GM19099 (cell line): ENCODE measurements around the gene EPB41L4B.

ENCODE experiments used
- POLR2A ChIP-seq: IDR thresholded peaks from 3 replicates; pipeline ENCODE4 v1.6.1; 2011; ENCODE audit warnings: low read depth; ENCODE audit not compliant: insufficient read length; ENCODE audit errors: extremely low read depth

EPB41L4B gene

GRCh38 chr9:109186857-109187520, 133.9 kb downstream of the EPB41L4B start:
- no peak for TF ChIP-seq POLR2A

DNA sequence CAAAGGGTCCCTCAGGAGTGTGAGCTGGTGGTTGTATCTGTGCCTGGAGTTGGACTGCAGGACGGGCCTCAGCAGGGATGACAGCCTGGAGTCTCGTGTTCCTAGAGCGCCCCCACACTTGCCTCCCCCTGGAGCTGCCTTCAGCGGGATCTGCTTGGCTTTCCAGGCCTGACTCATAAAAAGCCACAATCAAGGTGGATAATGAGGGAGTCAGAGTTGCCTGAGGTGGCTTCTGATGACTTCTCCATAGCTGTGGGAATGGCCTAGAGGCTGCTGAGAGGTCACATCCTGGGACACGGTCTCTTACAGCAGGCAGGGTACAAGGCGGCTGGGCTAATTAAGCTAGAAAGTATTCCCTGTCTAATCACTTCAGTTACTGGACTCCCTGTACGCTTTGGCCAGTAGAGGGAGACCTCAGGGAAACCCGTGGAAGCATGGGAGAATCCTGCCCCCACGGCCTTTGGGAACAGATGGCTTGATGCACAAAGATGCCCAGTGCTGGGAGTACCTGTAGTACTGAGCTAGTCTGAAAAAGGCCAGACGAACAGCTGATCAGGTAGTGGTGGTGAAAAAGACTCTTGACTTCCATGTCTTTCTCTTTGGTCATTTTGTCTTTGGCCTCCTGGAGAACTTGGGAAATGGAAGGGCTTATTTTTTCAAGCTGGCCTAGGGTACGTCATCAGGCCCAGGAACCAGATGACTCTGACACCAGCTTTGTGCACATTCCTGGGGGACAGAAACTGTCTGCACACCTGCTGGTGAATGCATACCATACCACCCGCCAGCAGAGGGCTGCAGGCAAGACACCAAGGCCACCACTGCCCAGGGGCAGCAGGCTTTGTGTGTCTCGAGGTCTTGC, 137.7 kb downstream of the EPB41L4B start:
- TF ChIP-seq POLR2A = no peak

- TF ChIP-seq POLR2A = no peak
Measured at GRCh38 chr9:109182550-109182939, 138.3 kb downstream of the EPB41L4B start.

DNA sequence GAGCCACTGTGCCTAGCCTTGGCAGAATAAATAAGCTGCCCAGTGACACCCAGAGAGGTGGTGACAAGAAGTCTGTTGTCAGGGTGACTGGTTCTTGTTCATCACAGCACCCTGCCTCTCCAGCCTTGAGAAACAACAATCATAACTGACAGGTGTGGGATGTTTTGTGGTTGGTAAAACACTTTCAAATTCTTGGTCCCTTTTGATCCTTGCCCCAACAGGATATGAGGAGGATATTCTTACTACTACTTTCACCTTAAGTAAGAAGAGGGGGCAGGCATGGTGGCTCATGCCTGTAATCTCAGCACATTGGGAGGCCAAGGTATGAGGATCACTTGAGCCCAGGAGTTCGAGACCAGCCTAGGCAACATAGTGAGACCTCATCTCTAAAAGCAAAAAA, 139.6 kb downstream of the EPB41L4B start:
- no peak for TF ChIP-seq POLR2A

DNA sequence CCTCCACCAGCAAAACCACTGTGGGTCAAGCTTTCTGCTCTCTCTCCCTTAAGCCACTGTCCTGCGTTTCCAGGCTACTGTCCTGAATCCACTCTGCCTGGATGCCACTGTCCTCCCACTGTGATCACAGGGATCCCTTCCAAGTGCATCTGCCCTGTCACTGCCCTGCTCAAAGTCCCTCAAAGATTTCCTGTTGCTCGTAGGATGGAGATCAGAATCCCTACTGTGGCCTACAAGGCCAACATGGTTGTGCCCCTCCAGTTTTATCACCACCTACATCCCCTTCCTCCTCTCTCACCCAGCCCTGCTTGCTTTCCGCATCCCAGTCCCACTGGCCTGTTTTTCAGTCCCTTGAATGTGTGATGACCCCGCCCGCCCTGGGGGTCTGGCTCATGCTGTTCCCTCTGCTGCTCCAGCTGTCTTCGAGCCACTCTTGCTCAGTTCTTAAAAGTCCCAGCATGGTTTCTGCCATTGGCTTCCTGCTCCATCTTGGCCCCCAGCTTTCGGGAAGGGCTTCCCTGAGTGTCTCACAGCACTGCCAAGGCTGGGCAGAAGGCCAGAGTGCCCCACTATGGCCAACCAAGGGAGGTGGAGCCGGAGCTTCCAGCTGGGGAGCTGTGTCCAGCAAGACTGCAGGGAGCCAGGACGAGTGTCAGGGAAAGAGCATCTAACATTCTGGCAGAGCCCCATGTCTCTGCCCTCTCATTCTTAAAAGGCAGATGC, 140.9 kb downstream of the EPB41L4B start:
- TF ChIP-seq POLR2A = no peak

DNA sequence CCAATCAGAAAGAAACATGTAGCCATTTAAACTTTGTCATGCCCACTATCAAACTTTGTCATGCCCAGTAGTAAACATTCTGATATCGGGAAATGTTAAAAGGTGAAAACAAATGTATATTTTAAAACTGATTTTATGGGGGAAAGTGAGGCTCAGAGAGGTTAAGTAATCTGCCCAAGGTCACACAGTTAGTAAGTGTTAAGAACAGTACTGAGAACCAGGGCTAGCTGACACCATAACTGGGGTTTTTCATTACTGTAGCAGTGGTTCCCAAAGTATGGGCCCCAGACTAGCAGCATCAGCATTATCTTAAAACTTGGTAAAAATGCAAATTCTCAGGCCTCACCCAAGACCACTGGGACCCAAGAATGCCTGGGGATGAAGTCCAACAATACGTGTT, 143.9 kb downstream of the EPB41L4B start:
- no peak for TF ChIP-seq POLR2A

DNA sequence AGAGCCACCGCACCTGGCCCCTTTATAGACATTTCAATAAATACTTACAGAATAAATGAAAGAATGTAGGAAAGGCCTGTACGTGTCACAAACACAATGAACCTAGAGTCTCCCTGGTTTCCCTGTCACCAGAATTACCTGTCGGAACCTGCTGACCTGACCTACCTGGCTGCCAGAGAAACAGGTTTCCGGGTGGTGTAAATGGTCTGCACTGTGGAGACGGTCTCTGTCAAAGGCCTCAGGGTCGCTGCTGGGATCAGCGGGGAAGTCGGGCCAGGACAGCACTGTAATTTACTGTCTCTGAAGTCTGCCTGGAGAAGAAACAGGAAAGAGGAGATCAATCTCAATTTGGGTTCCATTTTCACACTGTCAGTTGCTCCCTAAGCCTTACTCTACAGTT, 144.5 kb downstream of the EPB41L4B start:
- TF ChIP-seq POLR2A = no peak

DNA sequence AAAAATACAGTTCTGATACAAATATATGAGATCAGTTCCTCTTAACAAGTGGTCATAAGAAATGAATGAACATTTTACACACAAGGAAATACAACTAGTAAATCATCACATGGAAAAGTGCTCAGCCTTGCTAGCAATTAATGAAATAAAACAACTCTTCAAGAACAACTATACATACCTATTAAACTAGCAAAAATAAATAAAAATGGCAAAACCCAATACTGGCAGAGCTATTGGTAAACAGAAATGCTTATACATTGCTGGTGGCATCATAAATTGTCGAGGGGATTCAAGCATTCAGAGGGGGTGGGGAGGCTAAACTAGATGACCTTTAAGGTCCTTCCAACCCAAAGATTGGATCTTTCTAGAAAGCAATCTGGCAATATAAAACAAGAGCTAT, 147.9 kb downstream of the EPB41L4B start:
- TF ChIP-seq POLR2A = no peak

DNA sequence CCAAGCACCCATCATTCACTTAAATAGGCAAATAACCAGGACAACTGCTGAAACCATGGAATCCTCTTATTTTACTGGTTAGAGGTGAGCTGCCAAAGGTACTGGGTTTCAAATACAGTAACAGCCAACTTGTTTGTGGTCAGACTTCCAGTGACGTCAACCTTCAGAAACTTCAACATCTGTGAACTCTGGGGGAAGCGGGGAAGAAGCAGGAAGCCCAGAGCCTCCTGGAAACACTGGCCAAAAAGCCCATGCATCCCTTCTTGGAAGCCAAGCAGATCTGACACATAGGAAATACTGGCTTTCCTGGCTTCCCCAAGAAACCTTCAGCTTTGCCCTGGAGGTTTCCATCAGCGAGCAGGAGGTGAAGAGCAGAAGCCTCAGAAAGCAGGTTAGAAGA, 148.9 kb downstream of the EPB41L4B start:
- no peak for TF ChIP-seq POLR2A

DNA sequence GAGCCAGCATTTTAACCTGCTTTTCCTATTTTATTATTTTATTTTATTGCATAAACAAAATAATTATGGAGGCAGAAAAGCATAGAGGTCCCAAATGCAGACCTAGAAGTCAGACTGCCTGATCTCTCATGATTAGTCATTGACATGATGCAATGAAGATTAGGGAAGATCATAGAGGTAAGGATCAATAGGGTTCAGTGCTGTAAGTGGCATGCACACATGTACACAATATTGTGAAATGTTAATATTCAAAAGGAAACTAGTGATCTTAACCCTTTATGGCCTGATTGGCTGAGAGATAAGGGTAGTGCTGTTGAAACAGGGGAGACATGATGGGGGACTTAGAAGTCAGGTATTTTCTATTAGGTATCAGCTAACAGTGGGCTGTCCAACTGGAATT, 152.7 kb downstream of the EPB41L4B start:
- no peak for TF ChIP-seq POLR2A

GRCh38 chr9:109167716-109168115, 153.1 kb downstream of the EPB41L4B start:
- TF ChIP-seq POLR2A = no peak

GRCh38 chr9:109166771-109167601, 153.9 kb downstream of the EPB41L4B start, which contains the start of gene FRRS1L:
FRRS1L (minus strand) TSS chr9:109167249; CDS start chr9:109167138, 111 bp downstream.
- TF ChIP-seq POLR2A = no peak

- no peak for TF ChIP-seq POLR2A
Measured at GRCh38 chr9:109166171-109166770, 154.6 kb downstream of the EPB41L4B start.

- no peak for TF ChIP-seq POLR2A
Measured at GRCh38 chr9:109164042-109164441, 156.8 kb downstream of the EPB41L4B start.
